HT-29 (cell line): ENCODE data around the gene IGSF21. TPM values are rescaled to one million over a fixed set of nuclear protein-coding genes. Genes with fewer than 3 reads are reported as not detected.

Experiments used
- DNase-seq: peaks from one replicate; pipeline ENCODE4 v3.0.0-alpha.2; 2015; ENCODE audit warnings: low spot score
- total RNA-seq: library from RNA; depleted of rRNA; stranded (reverse); fragments of >200 nt; shearing (Covaris generic); gene quantifications from 2 replicates; pipeline ENCODE4 v1.2.3, GENCODE V29; 2014

IGSF21 gene
- total RNA-seq, 1 experiment from 2014 or later: not detected

GRCh38 chr1:18256282-18257235 lies 149.0 kb downstream of the IGSF21 start:
- DNase-seq: peak; percentile 60

- no peak for DNase-seq
Observed at GRCh38 chr1:18257778-18258177, 150.2 kb downstream of the IGSF21 start.

GRCh38 chr1:18261891-18262290 lies 154.3 kb downstream of the IGSF21 start:
- no peak for DNase-seq

- no peak for DNase-seq
Observed at GRCh38 chr1:18262726-18263125, 155.1 kb downstream of the IGSF21 start.

GRCh38 chr1:18263547-18264120 lies 156.0 kb downstream of the IGSF21 start:
- no peak for DNase-seq

- DNase-seq: no peak
Observed at GRCh38 chr1:18264450-18265039, 156.9 kb downstream of the IGSF21 start.

- DNase-seq: no peak
Observed at GRCh38 chr1:18265641-18266040, 158.0 kb downstream of the IGSF21 start.

GRCh38 chr1:18266391-18266790 lies 158.8 kb downstream of the IGSF21 start:
- no peak for DNase-seq

GRCh38 chr1:18271336-18271735 lies 163.7 kb downstream of the IGSF21 start:
- DNase-seq: no peak

- DNase-seq: no peak
Observed at GRCh38 chr1:18278946-18279345, 171.3 kb downstream of the IGSF21 start.

- no peak for DNase-seq
Observed at GRCh38 chr1:18279351-18280074, 171.9 kb downstream of the IGSF21 start.

- DNase-seq: no peak
Observed at GRCh38 chr1:18280956-18281355, 173.4 kb downstream of the IGSF21 start.

GRCh38 chr1:18282851-18283600 lies 175.4 kb downstream of the IGSF21 start:
- no peak for DNase-seq

GRCh38 chr1:18283601-18284385 lies 176.2 kb downstream of the IGSF21 start:
- no peak for DNase-seq

- DNase-seq: no peak
Observed at GRCh38 chr1:18284805-18285537, 177.4 kb downstream of the IGSF21 start.

GRCh38 chr1:18285538-18285924 lies 177.9 kb downstream of the IGSF21 start:
- DNase-seq: no peak

GRCh38 chr1:18288722-18289121 lies 181.1 kb downstream of the IGSF21 start:
- no peak for DNase-seq

- DNase-seq: no peak
Observed at GRCh38 chr1:18289597-18289996, 182.0 kb downstream of the IGSF21 start.

GRCh38 chr1:18290740-18291412 lies 183.3 kb downstream of the IGSF21 start:
- DNase-seq: no peak
